ENCODE data around the gene SDC4.
A peak's percentile ranks its signal among the peaks of the same experiment; 100 is the strongest.

DNA sequence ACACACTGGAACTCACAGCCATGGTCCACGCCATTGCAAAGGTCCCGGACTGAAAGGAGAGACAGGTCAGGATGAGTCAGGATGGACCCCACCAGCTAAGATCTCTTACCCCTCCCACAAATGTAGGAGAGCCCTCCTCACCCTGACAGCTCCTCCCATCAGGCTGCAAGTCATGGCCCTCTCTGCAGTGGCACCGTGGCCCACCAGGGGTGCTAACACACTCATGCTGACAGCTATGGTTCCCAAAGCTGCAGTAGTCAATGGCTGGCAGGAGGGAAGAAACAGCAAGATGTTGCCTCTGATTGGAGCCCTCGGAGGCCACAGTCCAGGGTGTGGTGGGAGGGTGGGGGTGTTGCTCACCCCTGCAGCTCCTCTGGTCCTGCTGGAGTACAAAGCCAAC, 47.3 kb downstream of the SDC4 start:
- TF ChIP-seq, protein P1, sequence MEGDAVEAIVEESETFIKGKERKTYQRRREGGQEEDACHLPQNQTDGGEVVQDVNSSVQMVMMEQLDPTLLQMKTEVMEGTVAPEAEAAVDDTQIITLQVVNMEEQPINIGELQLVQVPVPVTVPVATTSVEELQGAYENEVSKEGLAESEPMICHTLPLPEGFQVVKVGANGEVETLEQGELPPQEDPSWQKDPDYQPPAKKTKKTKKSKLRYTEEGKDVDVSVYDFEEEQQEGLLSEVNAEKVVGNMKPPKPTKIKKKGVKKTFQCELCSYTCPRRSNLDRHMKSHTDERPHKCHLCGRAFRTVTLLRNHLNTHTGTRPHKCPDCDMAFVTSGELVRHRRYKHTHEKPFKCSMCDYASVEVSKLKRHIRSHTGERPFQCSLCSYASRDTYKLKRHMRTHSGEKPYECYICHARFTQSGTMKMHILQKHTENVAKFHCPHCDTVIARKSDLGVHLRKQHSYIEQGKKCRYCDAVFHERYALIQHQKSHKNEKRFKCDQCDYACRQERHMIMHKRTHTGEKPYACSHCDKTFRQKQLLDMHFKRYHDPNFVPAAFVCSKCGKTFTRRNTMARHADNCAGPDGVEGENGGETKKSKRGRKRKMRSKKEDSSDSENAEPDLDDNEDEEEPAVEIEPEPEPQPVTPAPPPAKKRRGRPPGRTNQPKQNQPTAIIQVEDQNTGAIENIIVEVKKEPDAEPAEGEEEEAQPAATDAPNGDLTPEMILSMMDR (IDR thresholded peaks at IDR 0.05; ENCODE audit: low read length), result peak; percentile 48
- TF ChIP-seq EZH2 (optimal IDR thresholded peaks at IDR 0.05; ENCODE audit: low read depth, low read length) (no peak), EZH2phosphoT487 (IDR thresholded peaks at IDR 0.05; ENCODE audit: low read length) (no peak)
